ENCODE data around the gene KCNQ1. TPM values are rescaled to one million over a fixed set of nuclear protein-coding genes. Genes with fewer than 3 reads are reported as not detected.

KCNQ1 gene
- total RNA-seq, 1 experiment from 2014 or later, result 2.3 TPM

GRCh38 chr11:2709429-2709828 is 264.6 kb downstream of the KCNQ1 start:
- Histone ChIP-seq H2AFZ (ENCODE audit: low read length) (no peak overlapping the region), H3K9me3 (ENCODE audit: control insufficient read depth, low read depth, low read length) (no peaks in the 10 kb centered on the region), H3K79me2 (ENCODE audit: insufficient read depth, low read length) (no peaks in the 10 kb centered on the region), H3T11ph (ENCODE audit: low read length) (no peak overlapping the region), H3K9ac (ENCODE audit: extremely low read depth, insufficient read length, low read length) (no peak overlapping the region), H3K4me2 (ENCODE audit: insufficient read depth, insufficient read length, low read length) (no peak overlapping the region), H2BK20ac (ENCODE audit: low read depth, low read length, poor library complexity, severe bottlenecking) (no peak overlapping the region), H3K27ac (ENCODE audit: insufficient read length, low read depth, low read length) (no peak overlapping the region), H3K23ac (ENCODE audit: insufficient read length, low read depth, low read length) (no peak overlapping the region), H3K18ac (ENCODE audit: insufficient read length, low read depth, low read length) (no peak overlapping the region), H2AK5ac (ENCODE audit: insufficient read length, low read length) (no peak overlapping the region), H3K27me3 (ENCODE audit: insufficient read depth, low read length) (peaks cover 2% of the 10 kb centered on the region; the same call in 1 of the 2 replicates), H2BK15ac (ENCODE audit: low read depth, low read length) (no peak overlapping the region), H4K8ac (replicated peaks; ENCODE audit: insufficient read length, low read depth, low read length) (no peak overlapping the region), H3K4me1 (ENCODE audit: insufficient read depth, low read length) (no peaks in the 10 kb centered on the region), H4K91ac (ENCODE audit: insufficient read length, low read depth, low read length) (no peak overlapping the region), H3K4ac (ENCODE audit: low read depth, low read length) (no peak overlapping the region), H4K5ac (ENCODE audit: insufficient read length, low read depth, low read length) (no peak overlapping the region), H2BK12ac (ENCODE audit: insufficient read length, low read depth, low read length) (no peak overlapping the region), H3K79me1 (ENCODE audit: insufficient read depth, low read depth, low read length, poor library complexity, severe bottlenecking) (no peaks in the 10 kb centered on the region), H2BK120ac (ENCODE audit: low read depth, low read length, poor library complexity, severe bottlenecking) (no peak overlapping the region), H3K56ac (ENCODE audit: insufficient read length, low read depth, low read length) (no peak overlapping the region), H3K14ac (ENCODE audit: insufficient read depth, low read length) (no peak overlapping the region), H2BK5ac (ENCODE audit: insufficient read length, low read length) (no peak overlapping the region), H3K23me2 (ENCODE audit: insufficient read length, low read depth, low read length, poor library complexity, severe bottlenecking) (no peaks in the 10 kb centered on the region), H4K20me1 (ENCODE audit: control insufficient read depth, insufficient read depth, insufficient read length) (no peaks in the 10 kb centered on the region)
- Mint-ChIP-seq H3K4me3 (no peak overlapping the region), H3K27ac (no peak overlapping the region), H3K27me3 (ENCODE audit: low read depth) (peaks cover 100% of the 10 kb centered on the region), H3K9me3 (peaks cover 24 to 26% of the 10 kb centered on the region in 2 experiments), H3K36me3 (ENCODE audit: insufficient read depth in 1 of 3, low read depth in 3 of 3) (peaks cover 5 to 30% (median 8%) of the 10 kb centered on the region in 3 experiments; a peak in 4 of 7 replicates), H3K4me1 (peaks cover 10 to 12% of the 10 kb centered on the region in 2 experiments)
- DNase-seq, result no peak
- no peak for TF ChIP-seq CTCF (conservative IDR thresholded peaks at IDR 0.05)
- no CpG with 5 or more reads among the region's 8 CpGs for WGBS (ENCODE audit: extremely low coverage, insufficient read length, low lambda C conversion rate)

Data from H9 (cell line).